Activated T-helper 17 cell treated with anti-CD3 and anti-CD28 coated beads, Interleukin-2, amount 50 U/mL, for 72 hours (primary cell): Measurements from ENCODE around the gene MRPL50. TPM values are rescaled to one million over a fixed set of nuclear protein-coding genes. Genes with fewer than 3 reads are reported as not detected.

Source experiments
- ATAC-seq: fragments of 150-1000 bp; cut with Tn5 transposase; replicated peaks from 2 replicates; pipeline ENCODE4 v1.10.0; 2021; ENCODE audit warnings: mild to moderate bottlenecking, moderate library complexity
- H3K27ac Mint-ChIP-seq: one replicate; pipeline ENCODE4 v1.8.0; 2022; ENCODE audit warnings: mixed read lengths
- H3K27me3 Mint-ChIP-seq: one replicate; pipeline ENCODE4 v1.8.0; 2022; ENCODE audit warnings: mixed read lengths
- H3K36me3 Mint-ChIP-seq: one replicate; pipeline ENCODE4 v1.8.0; 2022; ENCODE audit warnings: low read depth, mild to moderate bottlenecking, mixed read lengths
- H3K4me1 Mint-ChIP-seq: one replicate; pipeline ENCODE4 v1.8.0; 2022; ENCODE audit warnings: mixed read lengths
- H3K4me3 Mint-ChIP-seq: one replicate; pipeline ENCODE4 v1.8.0; 2022; ENCODE audit warnings: mild to moderate bottlenecking, mixed read lengths
- H3K9me3 Mint-ChIP-seq: one replicate; pipeline ENCODE4 v1.8.0; 2022; ENCODE audit warnings: mixed read lengths
- total RNA-seq, 2 donors: library from RNA; stranded (reverse); gene quantifications; one replicate each; pipeline ENCODE4 v1.2.3, GENCODE V29; 2022

The MRPL50 gene
- total RNA-seq, 2 donors from 2014 or later = 11.6 to 13.8 TPM

DNA sequence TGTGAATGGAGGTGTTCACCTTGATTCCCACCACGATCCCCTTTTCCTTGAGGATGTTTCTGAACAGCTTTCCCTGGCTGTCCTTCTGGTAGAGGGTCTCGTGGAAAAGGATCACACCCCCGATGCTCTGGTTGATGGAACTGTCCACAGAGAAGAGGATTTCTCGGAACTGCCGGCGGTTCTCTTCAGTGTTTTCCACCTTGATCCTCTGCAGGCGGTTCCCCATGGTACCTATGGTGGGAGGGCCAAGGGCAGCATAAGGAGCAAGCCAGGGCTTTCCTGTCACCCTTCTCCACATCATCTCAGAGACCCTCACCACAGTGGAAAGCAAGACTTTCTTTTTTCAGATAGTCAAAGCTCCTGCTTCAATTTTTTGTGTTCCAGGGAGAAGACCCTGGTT is 31.3 kb upstream of the MRPL50 start:
- ATAC-seq = no peak
- peaks cover 20% of the 10 kb centered on the region for H3K27me3 Mint-ChIP-seq
- no peaks in the 10 kb centered on the region for H3K9me3 Mint-ChIP-seq
- no peaks in the 10 kb centered on the region for H3K36me3 Mint-ChIP-seq
- no peaks in the 10 kb centered on the region for H3K4me1 Mint-ChIP-seq
- H3K4me3 Mint-ChIP-seq = no peak overlapping the region
- no peak overlapping the region for H3K27ac Mint-ChIP-seq

DNA sequence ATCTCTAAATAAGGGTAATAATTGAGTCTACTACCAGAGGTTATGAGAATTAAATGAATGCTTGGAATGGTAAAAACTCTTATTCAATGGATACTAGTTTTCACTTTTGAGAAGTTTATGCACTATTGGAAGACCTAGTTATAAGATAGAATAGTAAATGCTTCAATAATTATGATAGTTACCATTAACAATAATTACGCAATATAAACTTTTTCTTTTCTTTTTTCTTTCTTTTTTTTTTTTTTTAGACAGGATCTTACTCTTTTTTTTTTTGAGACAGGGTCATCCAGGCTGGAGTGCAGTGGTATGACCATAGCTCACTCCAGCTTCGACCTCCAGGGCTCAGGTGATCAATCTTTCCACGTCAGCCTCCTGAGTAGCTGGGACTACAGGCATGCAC is 30.5 kb upstream of the MRPL50 start:
- peaks cover 17% of the 10 kb centered on the region for H3K27me3 Mint-ChIP-seq
- no peaks in the 10 kb centered on the region for H3K4me1 Mint-ChIP-seq
- no peaks in the 10 kb centered on the region for H3K36me3 Mint-ChIP-seq
- H3K27ac Mint-ChIP-seq = no peak overlapping the region
- peaks cover 4% of the 10 kb centered on the region for H3K9me3 Mint-ChIP-seq
- no peak overlapping the region for H3K4me3 Mint-ChIP-seq
- no peak for ATAC-seq

DNA sequence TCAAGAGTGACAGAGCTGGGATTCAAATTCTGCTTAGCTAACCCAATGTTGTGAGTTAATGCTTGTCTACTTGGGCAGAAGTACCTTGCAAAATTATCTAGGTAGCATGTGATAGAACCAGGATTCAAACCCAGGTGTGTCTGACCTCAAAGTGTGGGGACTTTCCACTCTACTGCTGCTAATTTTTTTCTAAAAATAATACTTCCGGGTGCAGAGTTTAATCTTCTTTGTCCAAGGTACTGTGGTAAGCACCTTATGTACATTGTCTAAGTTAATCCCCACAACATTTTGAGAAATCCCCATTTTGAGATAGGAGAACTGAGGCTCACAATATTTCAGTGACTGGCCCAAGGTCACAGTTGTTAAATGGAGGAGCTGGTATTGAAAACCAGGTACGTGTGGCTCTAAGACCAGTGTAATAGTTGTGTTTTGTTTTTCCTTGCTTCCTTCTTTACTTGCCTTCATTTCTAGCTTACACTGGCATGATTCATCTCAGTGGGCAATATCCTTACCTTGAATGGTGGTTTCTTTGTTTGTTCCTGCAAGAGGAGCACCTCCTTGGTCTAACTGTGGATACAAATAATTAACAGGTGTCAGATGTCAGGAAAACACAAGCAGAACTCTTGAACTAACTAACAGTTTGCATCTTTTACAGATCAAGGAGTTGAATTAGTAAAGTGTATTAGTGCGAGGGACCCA is 29.7 kb upstream of the MRPL50 start:
- peaks cover 10% of the 10 kb centered on the region for H3K9me3 Mint-ChIP-seq
- H3K27me3 Mint-ChIP-seq = peaks cover 13% of the 10 kb centered on the region
- H3K4me1 Mint-ChIP-seq = no peaks in the 10 kb centered on the region
- ATAC-seq = no peak
- H3K36me3 Mint-ChIP-seq = no peaks in the 10 kb centered on the region
- H3K4me3 Mint-ChIP-seq = no peak overlapping the region
- no peak overlapping the region for H3K27ac Mint-ChIP-seq

DNA sequence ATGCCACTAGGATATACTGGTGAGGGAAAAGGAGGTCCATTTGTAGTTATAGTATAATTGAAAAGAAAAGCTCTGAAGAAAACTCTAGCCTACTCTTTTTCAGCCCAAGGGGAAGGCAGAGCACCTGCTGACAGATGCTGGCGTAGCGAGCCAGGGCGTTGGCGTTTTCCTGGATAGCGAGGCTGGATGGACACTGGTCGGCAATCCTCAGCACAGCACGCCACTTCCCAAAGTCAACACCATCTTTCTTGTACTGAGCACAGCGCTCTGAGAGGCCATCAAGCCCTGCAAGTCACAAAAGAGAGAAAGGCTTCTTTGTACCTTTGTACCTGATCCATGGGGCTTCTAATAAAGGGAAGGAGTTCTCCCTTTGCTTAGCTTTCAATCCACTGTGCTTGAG is 28.9 kb upstream of the MRPL50 start:
- H3K4me3 Mint-ChIP-seq = no peak overlapping the region
- H3K27me3 Mint-ChIP-seq = peaks cover 13% of the 10 kb centered on the region
- peaks cover 10% of the 10 kb centered on the region for H3K9me3 Mint-ChIP-seq
- no peak overlapping the region for H3K27ac Mint-ChIP-seq
- no peaks in the 10 kb centered on the region for H3K4me1 Mint-ChIP-seq
- H3K36me3 Mint-ChIP-seq = no peaks in the 10 kb centered on the region
- no peak for ATAC-seq

DNA sequence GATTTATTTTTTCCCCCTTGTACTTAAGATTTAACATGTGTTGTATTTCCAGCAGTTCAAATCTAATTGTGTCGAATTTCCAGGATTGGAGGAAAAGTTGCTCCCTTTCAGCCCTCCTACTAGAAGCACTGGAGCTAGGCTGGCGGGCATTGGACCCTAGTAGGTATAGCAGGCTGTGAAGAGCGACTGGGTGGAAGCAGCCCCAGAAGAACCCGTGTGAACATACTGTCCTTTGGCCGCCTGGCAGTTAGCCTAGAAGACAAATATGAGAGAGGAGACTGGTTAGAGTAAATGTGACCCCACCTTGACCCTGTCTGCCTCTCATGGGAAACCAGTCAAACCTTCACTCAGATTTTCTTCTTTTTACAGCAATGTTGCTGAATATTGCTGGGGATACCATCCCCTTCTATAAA is 23.2 kb upstream of the MRPL50 start:
- H3K27ac Mint-ChIP-seq = no peak overlapping the region
- no peaks in the 10 kb centered on the region for H3K4me1 Mint-ChIP-seq
- H3K9me3 Mint-ChIP-seq = peaks cover 29% of the 10 kb centered on the region
- no peak for ATAC-seq
- no peak overlapping the region for H3K4me3 Mint-ChIP-seq
- no peaks in the 10 kb centered on the region for H3K36me3 Mint-ChIP-seq
- no peaks in the 10 kb centered on the region for H3K27me3 Mint-ChIP-seq

DNA sequence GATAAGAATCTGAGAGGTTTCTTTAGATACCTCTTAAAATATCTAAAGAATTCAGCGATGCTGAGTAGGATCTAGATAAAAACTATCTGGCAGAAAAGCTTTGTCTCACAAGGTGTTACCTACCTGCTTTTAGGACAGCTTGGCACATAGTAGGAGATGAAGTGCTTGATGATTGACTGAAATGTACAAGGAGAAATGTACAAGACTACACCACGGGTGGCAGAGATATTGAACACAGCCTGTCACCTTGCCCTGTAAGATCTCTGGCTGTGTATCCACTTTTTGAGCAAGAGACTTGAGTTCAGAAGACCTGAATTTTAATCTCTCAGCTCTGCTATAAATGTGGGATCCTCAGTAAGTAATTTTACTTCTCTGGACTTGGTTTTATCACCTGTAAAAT is 21.4 kb upstream of the MRPL50 start:
- H3K27ac Mint-ChIP-seq = no peak overlapping the region
- H3K9me3 Mint-ChIP-seq = peaks cover 35% of the 10 kb centered on the region
- no peak for ATAC-seq
- no peaks in the 10 kb centered on the region for H3K27me3 Mint-ChIP-seq
- H3K4me1 Mint-ChIP-seq = no peaks in the 10 kb centered on the region
- H3K36me3 Mint-ChIP-seq = no peaks in the 10 kb centered on the region
- H3K4me3 Mint-ChIP-seq = no peak overlapping the region

DNA sequence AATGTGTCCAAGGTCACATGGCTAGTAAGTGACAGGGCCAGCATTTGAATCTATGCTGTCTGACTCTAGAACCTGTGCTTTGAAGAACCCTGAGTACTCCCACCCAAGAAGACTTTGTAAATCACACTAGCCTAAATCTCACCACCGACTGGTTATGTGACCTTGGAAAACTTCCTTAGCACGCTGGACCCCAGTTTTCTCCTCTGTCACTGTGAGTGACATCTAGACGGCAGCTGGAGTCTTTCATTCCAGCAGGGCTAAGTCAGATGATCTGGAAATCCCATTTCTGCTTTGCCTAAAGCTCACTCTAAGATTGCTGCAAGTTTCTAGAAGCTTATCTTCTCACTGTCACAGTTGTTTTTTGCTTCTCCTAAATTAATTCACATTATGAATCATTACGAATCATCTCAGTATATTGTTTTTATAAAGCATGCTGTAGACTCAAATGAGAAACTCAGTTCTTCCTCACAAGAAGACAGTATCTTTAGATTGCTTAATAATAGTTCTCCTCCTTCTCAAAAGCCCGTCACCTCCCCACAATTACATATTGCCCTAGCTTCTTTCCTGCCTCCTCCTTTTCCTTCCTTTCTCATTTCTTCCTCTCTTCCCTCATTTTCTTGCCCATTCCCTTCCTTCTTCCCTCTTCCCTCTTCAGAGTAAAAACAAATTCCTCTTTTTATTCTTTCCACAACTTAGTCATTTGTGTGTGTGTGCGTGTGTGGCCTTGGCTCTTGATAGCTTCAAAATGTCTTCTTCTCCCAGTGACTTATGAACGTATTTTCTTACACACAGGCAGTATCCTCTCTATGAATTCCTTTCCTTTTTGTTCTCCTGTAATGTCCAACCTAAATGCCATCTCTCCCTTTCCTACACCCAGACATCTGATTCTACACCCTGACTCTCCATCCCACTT is 20.4 kb upstream of the MRPL50 start:
- peaks cover 37% of the 10 kb centered on the region for H3K9me3 Mint-ChIP-seq
- H3K27ac Mint-ChIP-seq = no peak overlapping the region
- no peak overlapping the region for H3K4me3 Mint-ChIP-seq
- H3K4me1 Mint-ChIP-seq = no peaks in the 10 kb centered on the region
- H3K27me3 Mint-ChIP-seq = no peaks in the 10 kb centered on the region
- H3K36me3 Mint-ChIP-seq = no peaks in the 10 kb centered on the region
- no peak for ATAC-seq

DNA sequence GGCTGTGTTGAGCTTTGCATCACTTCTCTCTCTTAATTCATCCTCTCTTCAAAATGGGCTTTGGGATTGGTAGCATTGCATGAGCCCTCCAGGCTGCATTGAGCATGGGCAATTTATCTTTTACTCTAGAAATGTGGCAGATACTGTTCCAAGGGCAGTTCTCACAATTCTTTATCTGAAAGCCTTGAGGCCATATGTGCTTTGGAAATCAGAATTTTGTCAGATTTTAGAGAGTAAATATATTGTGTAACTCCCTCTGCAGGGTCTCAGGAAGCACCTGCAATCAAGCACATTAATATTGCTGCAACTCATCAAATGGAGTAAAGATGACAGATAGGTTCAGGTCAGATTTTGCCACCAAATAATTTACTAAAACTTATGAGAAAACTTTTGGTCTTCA is 19.6 kb upstream of the MRPL50 start:
- no peak overlapping the region for H3K27ac Mint-ChIP-seq
- peaks cover 8% of the 10 kb centered on the region for H3K36me3 Mint-ChIP-seq
- no peaks in the 10 kb centered on the region for H3K4me1 Mint-ChIP-seq
- no peak for ATAC-seq
- H3K9me3 Mint-ChIP-seq = peaks cover 36% of the 10 kb centered on the region
- H3K4me3 Mint-ChIP-seq = no peak overlapping the region
- H3K27me3 Mint-ChIP-seq = no peaks in the 10 kb centered on the region

DNA sequence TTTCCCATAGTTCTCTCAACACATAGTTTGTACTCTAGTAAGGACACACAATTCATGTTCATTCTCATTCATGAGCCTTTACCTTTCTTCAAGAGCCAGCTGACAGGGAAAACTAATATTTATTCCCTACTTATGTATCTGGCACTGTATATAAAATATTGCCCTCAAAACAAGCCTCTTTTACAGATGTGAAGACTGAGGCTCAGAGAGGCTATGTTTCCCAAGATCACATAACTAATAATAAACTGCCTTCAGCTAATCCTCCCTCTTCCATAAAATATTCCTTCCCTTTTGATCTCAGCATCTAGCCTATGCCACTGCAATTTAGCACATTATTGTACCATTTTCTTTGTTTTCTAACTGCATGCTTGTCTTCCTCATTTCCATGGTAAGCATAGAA is 19.0 kb upstream of the MRPL50 start:
- Mint-ChIP-seq H3K9me3 (peaks cover 36% of the 10 kb centered on the region), H3K27ac (no peak overlapping the region), H3K27me3 (no peaks in the 10 kb centered on the region), H3K4me3 (no peak overlapping the region), H3K36me3 (peaks cover 10% of the 10 kb centered on the region), H3K4me1 (no peaks in the 10 kb centered on the region)
- ATAC-seq = no peak

DNA sequence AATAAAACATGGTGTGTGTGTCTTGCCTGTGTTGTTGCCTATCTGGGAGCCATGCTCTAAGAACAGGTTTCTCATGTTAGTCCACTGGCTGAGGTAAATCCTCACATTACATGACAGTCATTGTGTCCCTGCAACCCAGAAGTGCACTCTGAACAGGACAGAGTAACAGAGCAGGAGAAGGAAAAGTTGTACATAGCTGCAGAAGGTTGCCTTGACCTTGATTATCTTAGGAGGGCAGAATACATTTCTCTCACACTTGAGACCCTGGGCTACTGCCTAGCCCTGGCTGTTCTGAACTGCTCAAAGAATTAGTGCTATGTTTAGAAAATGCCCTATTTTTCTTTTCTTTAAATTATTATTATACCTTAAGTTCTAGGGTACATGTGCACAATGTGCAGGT is 17.2 kb upstream of the MRPL50 start:
- no peak overlapping the region for H3K27ac Mint-ChIP-seq
- peaks cover 10% of the 10 kb centered on the region for H3K36me3 Mint-ChIP-seq
- no peaks in the 10 kb centered on the region for H3K4me1 Mint-ChIP-seq
- H3K4me3 Mint-ChIP-seq = no peak overlapping the region
- no peak for ATAC-seq
- peaks cover 42% of the 10 kb centered on the region for H3K9me3 Mint-ChIP-seq
- H3K27me3 Mint-ChIP-seq = no peaks in the 10 kb centered on the region

DNA sequence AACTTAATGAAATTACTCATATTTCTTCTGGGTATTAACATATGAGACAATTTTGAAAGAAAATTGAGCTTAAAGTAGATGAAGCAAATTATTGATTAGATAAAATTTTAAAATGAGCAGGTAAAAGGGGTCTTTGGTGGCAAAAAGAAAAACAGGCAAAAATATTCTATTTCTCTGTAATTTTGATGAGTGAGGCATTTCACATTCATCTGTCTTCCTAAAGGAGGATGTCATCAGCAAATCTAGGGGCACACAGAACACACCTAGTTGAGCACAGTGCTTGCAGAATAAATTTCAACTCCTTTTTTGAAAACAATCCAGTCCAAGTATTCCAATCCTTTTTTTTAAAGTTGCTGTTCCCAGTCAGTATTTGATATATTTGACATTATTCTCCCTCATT is 16.4 kb upstream of the MRPL50 start:
- ATAC-seq = no peak

DNA sequence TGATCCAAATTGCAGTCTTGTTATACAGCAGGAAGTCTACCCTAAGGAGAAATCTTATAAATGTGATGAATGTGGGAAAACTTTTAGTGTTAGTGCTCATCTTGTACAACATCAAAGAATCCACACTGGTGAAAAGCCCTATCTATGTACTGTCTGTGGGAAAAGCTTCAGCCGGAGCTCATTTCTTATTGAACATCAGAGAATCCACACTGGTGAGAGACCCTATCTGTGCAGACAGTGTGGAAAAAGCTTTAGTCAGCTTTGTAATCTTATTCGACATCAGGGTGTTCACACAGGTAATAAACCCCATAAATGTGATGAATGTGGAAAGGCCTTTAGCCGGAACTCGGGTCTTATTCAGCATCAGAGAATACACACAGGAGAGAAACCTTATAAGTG is 10.7 kb upstream of the MRPL50 start:
- H3K9me3 Mint-ChIP-seq = peaks cover 50% of the 10 kb centered on the region
- no peaks in the 10 kb centered on the region for H3K27me3 Mint-ChIP-seq
- H3K36me3 Mint-ChIP-seq = peaks cover 69% of the 10 kb centered on the region

More for the DNA sequence above, 16.4 kb upstream of the MRPL50 start:
- Mint-ChIP-seq H3K9me3 (peaks cover 43% of the 10 kb centered on the region), H3K27ac (no peak overlapping the region), H3K36me3 (peaks cover 11% of the 10 kb centered on the region), H3K4me1 (no peaks in the 10 kb centered on the region), H3K27me3 (no peaks in the 10 kb centered on the region), H3K4me3 (no peak overlapping the region)

DNA sequence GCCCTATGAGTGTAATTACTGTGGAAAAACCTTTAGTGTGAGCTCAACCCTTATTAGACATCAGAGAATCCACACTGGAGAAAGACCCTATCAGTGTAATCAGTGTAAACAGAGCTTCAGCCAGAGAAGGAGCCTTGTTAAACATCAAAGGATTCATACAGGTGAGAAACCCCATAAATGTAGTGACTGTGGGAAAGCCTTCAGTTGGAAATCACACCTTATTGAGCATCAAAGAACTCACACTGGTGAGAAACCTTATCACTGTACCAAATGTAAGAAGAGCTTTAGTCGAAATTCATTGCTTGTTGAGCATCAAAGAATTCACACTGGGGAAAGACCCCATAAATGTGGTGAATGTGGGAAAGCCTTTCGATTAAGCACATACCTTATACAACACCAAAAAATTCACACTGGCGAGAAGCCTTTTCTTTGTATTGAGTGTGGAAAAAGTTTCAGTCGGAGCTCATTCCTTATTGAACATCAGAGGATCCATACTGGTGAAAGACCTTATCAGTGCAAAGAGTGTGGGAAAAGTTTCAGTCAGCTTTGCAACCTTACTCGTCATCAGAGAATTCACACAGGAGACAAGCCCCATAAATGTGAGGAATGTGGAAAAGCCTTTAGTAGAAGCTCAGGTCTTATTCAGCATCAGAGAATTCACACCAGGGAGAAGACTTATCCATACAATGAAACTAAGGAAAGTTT is 10.1 kb upstream of the MRPL50 start:
- no peak for ATAC-seq
- H3K4me1 Mint-ChIP-seq = peaks cover 5% of the 10 kb centered on the region
- H3K9me3 Mint-ChIP-seq = peaks cover 51% of the 10 kb centered on the region
- no peak overlapping the region for H3K4me3 Mint-ChIP-seq
- no peak overlapping the region for H3K27ac Mint-ChIP-seq
- no peaks in the 10 kb centered on the region for H3K27me3 Mint-ChIP-seq
- H3K36me3 Mint-ChIP-seq = peaks cover 72% of the 10 kb centered on the region

More for the DNA sequence above, 10.7 kb upstream of the MRPL50 start:
- Mint-ChIP-seq H3K27ac (no peak overlapping the region), H3K4me3 (no peak overlapping the region), H3K4me1 (no peaks in the 10 kb centered on the region)
- no peak for ATAC-seq

DNA sequence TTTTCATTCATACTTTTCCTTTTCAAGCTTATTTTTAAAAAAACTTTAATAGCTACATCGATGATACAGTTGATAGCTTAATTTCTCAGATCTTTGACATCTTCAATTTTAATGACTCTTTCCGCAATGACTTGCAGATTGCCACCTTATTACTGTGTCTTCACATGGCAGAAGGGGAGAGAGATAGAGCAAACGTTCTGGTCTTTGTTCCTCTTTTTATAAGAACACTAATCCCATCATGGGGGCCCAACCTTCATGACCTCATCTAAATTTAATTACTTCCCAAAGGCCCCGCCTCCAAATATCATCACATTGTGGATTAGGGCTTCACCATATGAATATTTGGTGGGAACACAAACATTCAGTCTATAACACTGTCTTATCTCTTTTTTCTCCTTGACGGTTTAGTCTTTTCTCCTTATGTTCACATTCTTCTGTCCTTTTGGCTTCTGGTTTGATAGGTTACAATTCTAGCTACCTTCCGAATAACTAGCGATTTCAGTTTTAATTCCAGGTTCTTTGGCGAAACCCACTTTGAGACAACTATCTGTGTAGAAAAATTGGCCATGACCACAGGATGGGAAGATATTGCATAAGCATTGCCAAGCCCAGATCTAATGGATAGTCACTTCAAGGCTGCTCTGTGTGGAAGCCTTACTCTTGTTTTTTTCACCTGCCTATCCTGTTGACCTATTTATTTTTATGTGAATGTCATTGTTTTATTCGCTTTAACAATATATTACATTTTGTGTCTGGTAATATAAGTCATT is 5.3 kb upstream of the MRPL50 start:
- H3K9me3 Mint-ChIP-seq = peaks cover 51% of the 10 kb centered on the region
- no peaks in the 10 kb centered on the region for H3K27me3 Mint-ChIP-seq
- H3K4me1 Mint-ChIP-seq = peaks cover 34% of the 10 kb centered on the region
- peaks cover 100% of the 10 kb centered on the region for H3K36me3 Mint-ChIP-seq
- no peak for ATAC-seq
- H3K27ac Mint-ChIP-seq = peak overlapping the region; percentile 69
- H3K4me3 Mint-ChIP-seq = peak overlapping the region; percentile 92
